GM12865 (cell line): ENCODE data around the gene B3GNT9.

Experiments used
- DNase-seq: peaks from one replicate; pipeline ENCODE4 v3.0.0; 2010; ENCODE audit warnings: low read depth
- H3K4me3 ChIP-seq: 2 replicates; pipeline ENCODE4 v1.5.1; 2011; ENCODE audit warnings: mild to moderate bottlenecking, low read depth, low read length, control low read depth
- CTCF ChIP-seq: IDR thresholded peaks from 2 replicates; pipeline ENCODE4 v1.5.1; 2011; ENCODE audit warnings: low read length, control low read depth, low read depth, inconsistent platforms; ENCODE audit not compliant: insufficient read depth; ENCODE audit errors: missing control alignments

Gene B3GNT9

GRCh38 chr16:67182288-67182687, 31.5 kb upstream of the B3GNT9 start:
- no peak overlapping the region for H3K4me3 ChIP-seq
- no peak for DNase-seq

GRCh38 chr16:67181346-67181745, 30.5 kb upstream of the B3GNT9 start:
- no peak for DNase-seq
- TF ChIP-seq CTCF = no peak
- no peak overlapping the region for H3K4me3 ChIP-seq

More at GRCh38 chr16:67182288-67182687, 31.5 kb upstream of the B3GNT9 start:
- TF ChIP-seq CTCF = no peak

- no peak for DNase-seq
- TF ChIP-seq CTCF = no peak
- no peak overlapping the region for H3K4me3 ChIP-seq
These were observed 29.4 kb upstream of the B3GNT9 start for GRCh38 chr16:67180166-67180565.

DNA sequence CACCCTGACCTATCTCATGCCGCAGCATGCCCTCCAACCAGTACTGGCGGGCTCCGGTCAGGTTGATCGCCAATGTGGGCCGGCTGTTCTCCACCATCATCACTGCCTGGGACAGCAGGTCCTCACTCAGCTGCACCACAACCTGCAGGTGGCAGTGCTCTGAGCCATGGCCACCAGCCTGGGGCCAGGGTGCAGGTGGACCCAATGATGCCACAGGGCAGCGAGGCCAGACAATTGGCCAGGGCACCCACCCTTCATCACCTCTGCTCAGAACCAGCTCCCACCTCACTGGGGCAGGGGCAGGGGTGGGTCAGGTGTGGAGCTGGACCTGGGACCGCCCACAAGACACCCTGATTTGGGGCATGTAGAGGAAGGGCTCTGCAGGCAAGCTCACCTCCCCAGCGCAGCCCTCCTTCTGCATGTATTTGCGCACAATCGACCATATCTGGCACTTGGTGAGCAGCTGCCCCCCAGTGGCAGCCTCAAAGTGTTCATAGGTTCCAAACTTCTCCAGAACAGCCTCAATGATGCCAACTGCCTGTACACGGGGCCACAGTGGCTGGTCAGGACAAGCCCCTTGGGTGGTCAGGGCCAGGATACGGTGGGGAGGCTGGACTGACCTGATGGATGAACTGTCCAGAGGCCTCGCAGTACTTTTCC, 28.8 kb upstream of the B3GNT9 start:
- peak; percentile 43 for DNase-seq
- no peak for TF ChIP-seq CTCF
- no peak overlapping the region for H3K4me3 ChIP-seq

- H3K4me3 ChIP-seq = no peak overlapping the region
- peak; percentile 55 for DNase-seq
- TF ChIP-seq CTCF = no peak
These were observed 27.2 kb upstream of the B3GNT9 start for GRCh38 chr16:67177743-67178699.

GRCh38 chr16:67176662-67177061, 25.9 kb upstream of the B3GNT9 start:
- DNase-seq = no peak
- no peak for TF ChIP-seq CTCF

More at GRCh38 chr16:67176662-67177061, 25.9 kb upstream of the B3GNT9 start:
- no peak overlapping the region for H3K4me3 ChIP-seq
